Activated CD8-positive, alpha-beta T cell treated with anti-CD3 and anti-CD28 coated beads for 36 hours (primary cell): ENCODE results near the gene CD48. TPM values are rescaled to one million over a fixed set of nuclear protein-coding genes. Genes with fewer than 3 reads are reported as not detected.

Experiments used
- ATAC-seq: fragments of 200-7000 bp; cut with Tn5 transposase; one replicate; pipeline ENCODE4 v1.10.0; 2021; ENCODE audit warnings: mild to moderate bottlenecking, moderate library complexity
- CTCF ChIA-PET: fragments of 350-600 bp; sonication (Branson Sonifier 250); formaldehyde crosslinking; loops from one replicate; lab custom pipeline; 2021; ENCODE audit warnings: antibody characterized with exemption; lab: Charles Lee
- POLR2A ChIA-PET: fragments of 350-600 bp; sonication (Branson Sonifier 250); formaldehyde crosslinking; loops from one replicate; lab custom pipeline; 2021; ENCODE audit warnings: antibody characterized with exemption; lab: Charles Lee
- DNase-seq: peaks from one replicate; pipeline ENCODE4 v3.0.0-alpha.2; 2020
- H3K27ac Mint-ChIP-seq: one replicate; pipeline ENCODE4 v1.8.0; 2021; ENCODE audit warnings: mild to moderate bottlenecking, mixed read lengths
- H3K27me3 Mint-ChIP-seq: one replicate; pipeline ENCODE4 v1.8.0; 2021; ENCODE audit warnings: mixed read lengths
- H3K36me3 Mint-ChIP-seq: one replicate; pipeline ENCODE4 v1.8.0; 2021; ENCODE audit warnings: low read depth, mixed read lengths
- H3K4me1 Mint-ChIP-seq: one replicate; pipeline ENCODE4 v1.8.0; 2021; ENCODE audit warnings: low read depth, mixed read lengths
- H3K4me3 Mint-ChIP-seq: one replicate; pipeline ENCODE4 v1.8.0; 2021; ENCODE audit warnings: mild to moderate bottlenecking, moderate library complexity, mixed read lengths
- H3K9me3 Mint-ChIP-seq: one replicate; pipeline ENCODE4 v1.8.0; 2021; ENCODE audit warnings: mixed read lengths
- intact Hi-C: fragments of 100-400 bp; cut with micrococcal nuclease; formaldehyde crosslinking; loops from one replicate; pipeline ENCODE4 v1.10.0; 2022
- total RNA-seq, 2 experiments: library from RNA; stranded (reverse); gene quantifications; one replicate each; pipeline ENCODE4 v1.2.3, GENCODE V29; 2021
- TF ChIP-seq, protein P1 (sequence below): fragments of 200-600 bp; IDR thresholded peaks from one replicate; pipeline ENCODE4 v1.8.0; 2022; ENCODE audit warnings: antibody characterized with exemption, mild to moderate bottlenecking

The CD48 gene
- total RNA-seq, 2 experiments from 2014 or later: 379 to 388 TPM

DNA sequence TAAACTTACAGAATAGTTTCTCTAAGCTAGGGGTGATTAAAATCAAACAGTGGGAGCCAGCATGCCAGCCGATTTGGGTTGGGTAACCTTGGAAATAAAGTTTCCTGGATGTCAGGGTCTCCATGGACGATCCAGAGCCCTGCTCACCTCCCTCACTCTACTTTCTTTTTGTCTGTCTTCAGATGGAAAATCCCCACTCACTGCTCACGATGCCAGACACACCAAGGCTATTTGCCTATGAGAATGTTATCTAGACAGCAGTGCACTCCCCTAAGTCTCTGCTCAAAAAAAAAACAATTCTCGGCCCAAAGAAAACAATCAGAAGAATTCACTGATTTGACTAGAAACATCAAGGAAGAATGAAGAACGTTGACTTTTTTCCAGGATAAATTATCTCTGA lies 41.3 kb upstream of the CD48 start:
- H3K4me1 Mint-ChIP-seq: peaks cover 86% of the 10 kb centered on the region
- peaks cover 82% of the 10 kb centered on the region for H3K36me3 Mint-ChIP-seq
- intact Hi-C loops: no loop called here
- no peaks in the 10 kb centered on the region for H3K27me3 Mint-ChIP-seq
- DNase-seq (no peak), ATAC-seq (no peak)
- ChIA-PET CTCF (interaction anchor here (1.2 to 2.3 kb wide), 5 partner anchors 12 to 26 kb away, joined by 3 to 15 read pairs (median 4); no protein-coding TSS in a partner anchor), POLR2A (interaction anchor here (0.9 to 1.2 kb wide), 4 partner anchors 9 to 50 kb away, joined by 3 to 5 read pairs (median 3); no protein-coding TSS in a partner anchor)
- peak overlapping the region; percentile 92 for H3K27ac Mint-ChIP-seq
- H3K4me3 Mint-ChIP-seq: peak overlapping the region; percentile 16
- H3K9me3 Mint-ChIP-seq: peaks cover 17% of the 10 kb centered on the region
- TF ChIP-seq, protein P1, sequence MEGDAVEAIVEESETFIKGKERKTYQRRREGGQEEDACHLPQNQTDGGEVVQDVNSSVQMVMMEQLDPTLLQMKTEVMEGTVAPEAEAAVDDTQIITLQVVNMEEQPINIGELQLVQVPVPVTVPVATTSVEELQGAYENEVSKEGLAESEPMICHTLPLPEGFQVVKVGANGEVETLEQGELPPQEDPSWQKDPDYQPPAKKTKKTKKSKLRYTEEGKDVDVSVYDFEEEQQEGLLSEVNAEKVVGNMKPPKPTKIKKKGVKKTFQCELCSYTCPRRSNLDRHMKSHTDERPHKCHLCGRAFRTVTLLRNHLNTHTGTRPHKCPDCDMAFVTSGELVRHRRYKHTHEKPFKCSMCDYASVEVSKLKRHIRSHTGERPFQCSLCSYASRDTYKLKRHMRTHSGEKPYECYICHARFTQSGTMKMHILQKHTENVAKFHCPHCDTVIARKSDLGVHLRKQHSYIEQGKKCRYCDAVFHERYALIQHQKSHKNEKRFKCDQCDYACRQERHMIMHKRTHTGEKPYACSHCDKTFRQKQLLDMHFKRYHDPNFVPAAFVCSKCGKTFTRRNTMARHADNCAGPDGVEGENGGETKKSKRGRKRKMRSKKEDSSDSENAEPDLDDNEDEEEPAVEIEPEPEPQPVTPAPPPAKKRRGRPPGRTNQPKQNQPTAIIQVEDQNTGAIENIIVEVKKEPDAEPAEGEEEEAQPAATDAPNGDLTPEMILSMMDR: no peak

DNA sequence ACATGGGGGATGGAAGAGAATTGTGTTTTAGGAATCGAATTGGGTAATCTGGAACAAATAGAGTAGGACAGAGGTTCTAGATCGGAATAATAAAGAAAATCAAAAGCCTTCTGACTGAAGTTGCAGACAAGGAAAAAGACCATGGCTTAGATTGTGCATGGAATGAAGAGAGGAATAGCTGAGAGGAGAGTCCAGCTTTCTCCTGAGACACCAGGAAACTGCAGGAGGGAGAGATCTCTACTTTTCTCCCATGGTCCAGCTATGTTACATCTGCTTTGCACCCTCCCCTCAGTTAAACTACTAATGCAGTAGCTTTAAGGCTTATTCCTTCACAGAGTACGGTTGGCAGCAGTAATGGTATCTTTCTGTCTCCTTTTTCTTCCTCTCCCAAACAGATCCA lies 40.8 kb upstream of the CD48 start:
- Mint-ChIP-seq H3K4me3 (peak overlapping the region; percentile 16), H3K36me3 (peaks cover 85% of the 10 kb centered on the region), H3K9me3 (peaks cover 17% of the 10 kb centered on the region), H3K27me3 (no peaks in the 10 kb centered on the region), H3K4me1 (peaks cover 87% of the 10 kb centered on the region), H3K27ac (peak overlapping the region; percentile 92)
- ChIA-PET POLR2A (interaction anchor here (0.6 to 1.2 kb wide), 7 partner anchors 9 to 130 kb away, joined by 3 to 5 read pairs (median 3); no protein-coding TSS in a partner anchor), CTCF (interaction anchor here (1.0 to 2.3 kb wide), 7 partner anchors 9 to 26 kb away, joined by 3 to 15 read pairs (median 4); no protein-coding TSS in a partner anchor)
- ATAC-seq: no peak
- intact Hi-C loops: no loop called here
- DNase-seq: no peak
- TF ChIP-seq, protein P1: no peak

DNA sequence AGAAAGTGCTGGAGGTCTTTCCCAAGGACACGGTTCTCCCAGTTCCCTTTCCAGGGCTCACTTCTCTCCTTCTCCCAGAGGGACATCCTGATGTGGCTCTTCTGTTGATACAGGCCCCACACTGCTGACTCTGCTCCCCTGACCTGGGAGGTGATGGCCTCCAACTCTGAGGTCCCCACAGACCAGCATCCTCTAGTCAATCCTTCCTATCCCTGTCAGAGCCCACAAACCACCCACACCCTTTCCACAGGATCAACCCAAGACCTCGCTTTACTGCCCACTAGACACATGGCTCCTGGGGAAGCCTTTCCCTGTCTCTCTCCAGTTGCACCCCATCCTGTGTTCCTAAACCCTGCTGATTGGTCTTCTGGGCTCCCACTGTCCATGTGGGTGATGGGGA lies 39.0 kb upstream of the CD48 start:
- ATAC-seq (no peak), DNase-seq (no peak)
- TF ChIP-seq, protein P1: no peak
- Mint-ChIP-seq H3K4me3 (no peak overlapping the region), H3K27ac (peak overlapping the region; percentile 94), H3K36me3 (peaks cover 82% of the 10 kb centered on the region), H3K27me3 (no peaks in the 10 kb centered on the region), H3K9me3 (peaks cover 8% of the 10 kb centered on the region), H3K4me1 (peaks cover 87% of the 10 kb centered on the region)
- POLR2A ChIA-PET: interaction anchor here (1.2 kb wide), 1 partner anchor 8 kb away, joined by 3 read pairs; no protein-coding TSS in a partner anchor
- intact Hi-C loops: no loop called here
- CTCF ChIA-PET: interaction anchor here (1.0 to 3.0 kb wide), 2 partner anchors 17 to 69 kb away, joined by 3 to 22 read pairs; no protein-coding TSS in a partner anchor

DNA sequence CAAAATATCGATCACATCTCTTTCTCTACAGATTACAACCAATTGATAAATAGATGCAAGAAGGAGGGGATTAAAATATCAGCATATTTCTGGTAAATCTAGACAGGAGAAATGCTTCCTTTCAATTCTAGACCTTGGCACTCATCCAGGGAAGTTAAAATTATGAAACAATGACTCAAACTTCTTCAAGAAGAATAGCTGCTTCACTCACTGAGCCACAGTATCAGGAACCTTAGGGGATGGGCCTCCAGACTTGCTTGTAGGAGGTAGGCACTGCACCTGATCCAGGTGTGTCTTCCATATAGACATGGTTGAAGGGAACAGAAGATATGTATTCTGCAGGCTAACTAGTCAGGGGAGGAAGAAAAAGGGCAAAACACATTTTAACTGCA lies 37.3 kb upstream of the CD48 start:
- TF ChIP-seq, protein P1: no peak
- no peak overlapping the region for H3K4me3 Mint-ChIP-seq
- POLR2A ChIA-PET: interaction anchor here (1.0 to 1.6 kb wide), 5 partner anchors 10 to 41 kb away, joined by 3 to 5 read pairs (median 4); partner anchors contain the start of genes CD48 and SLAMF7
- ATAC-seq (no peak), DNase-seq (no peak)
- intact Hi-C loops: loop anchor here (1.0 kb wide), 1 partner anchor 19 kb away; no protein-coding TSS in a partner anchor
- peaks cover 5% of the 10 kb centered on the region for H3K9me3 Mint-ChIP-seq
- peak overlapping the region; percentile 94 for H3K27ac Mint-ChIP-seq
- H3K36me3 Mint-ChIP-seq: peaks cover 87% of the 10 kb centered on the region
- CTCF ChIA-PET: interaction anchor here (1.2 to 3.4 kb wide), 8 partner anchors 15 to 48 kb away, joined by 3 to 22 read pairs (median 5); no protein-coding TSS in a partner anchor
- H3K27me3 Mint-ChIP-seq: no peaks in the 10 kb centered on the region
- H3K4me1 Mint-ChIP-seq: peaks cover 95% of the 10 kb centered on the region
